ENCODE results near the gene PIK3R6.

PIK3R6 gene

DNA sequence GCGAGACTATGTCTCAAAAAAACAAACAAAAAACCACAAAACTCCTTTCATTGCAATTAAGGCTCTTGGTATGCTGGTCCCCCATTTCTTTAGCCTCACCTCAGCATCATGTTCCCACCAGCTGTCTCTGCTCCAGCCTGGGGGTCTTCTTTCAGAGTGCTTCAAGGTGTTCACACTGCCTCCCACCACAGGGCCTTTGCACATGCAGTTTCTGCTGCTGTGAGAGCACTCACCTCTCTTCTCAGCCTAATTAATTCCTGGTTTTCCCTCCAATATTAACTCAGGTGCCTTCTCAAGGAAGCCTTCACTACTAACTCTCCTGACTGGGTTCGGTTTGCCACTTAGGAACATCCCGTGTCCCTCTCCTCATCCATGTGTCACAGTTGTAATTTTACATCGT is 15.9 kb upstream of the PIK3R6 start:
- H3K4me3 ChIP-seq (replicated peaks; ENCODE audit: low read depth, low read length) = no peak overlapping the region
- H3K27me3 ChIP-seq (replicated peaks; ENCODE audit: control insufficient read depth, insufficient read depth, low read length) = no peaks in the 10 kb centered on the region
- TF ChIP-seq, protein P1, sequence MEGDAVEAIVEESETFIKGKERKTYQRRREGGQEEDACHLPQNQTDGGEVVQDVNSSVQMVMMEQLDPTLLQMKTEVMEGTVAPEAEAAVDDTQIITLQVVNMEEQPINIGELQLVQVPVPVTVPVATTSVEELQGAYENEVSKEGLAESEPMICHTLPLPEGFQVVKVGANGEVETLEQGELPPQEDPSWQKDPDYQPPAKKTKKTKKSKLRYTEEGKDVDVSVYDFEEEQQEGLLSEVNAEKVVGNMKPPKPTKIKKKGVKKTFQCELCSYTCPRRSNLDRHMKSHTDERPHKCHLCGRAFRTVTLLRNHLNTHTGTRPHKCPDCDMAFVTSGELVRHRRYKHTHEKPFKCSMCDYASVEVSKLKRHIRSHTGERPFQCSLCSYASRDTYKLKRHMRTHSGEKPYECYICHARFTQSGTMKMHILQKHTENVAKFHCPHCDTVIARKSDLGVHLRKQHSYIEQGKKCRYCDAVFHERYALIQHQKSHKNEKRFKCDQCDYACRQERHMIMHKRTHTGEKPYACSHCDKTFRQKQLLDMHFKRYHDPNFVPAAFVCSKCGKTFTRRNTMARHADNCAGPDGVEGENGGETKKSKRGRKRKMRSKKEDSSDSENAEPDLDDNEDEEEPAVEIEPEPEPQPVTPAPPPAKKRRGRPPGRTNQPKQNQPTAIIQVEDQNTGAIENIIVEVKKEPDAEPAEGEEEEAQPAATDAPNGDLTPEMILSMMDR (IDR thresholded peaks at IDR 0.05; ENCODE audit: insufficient read depth, low read length, poor library complexity, severe bottlenecking) = no peak
- H3K36me3 ChIP-seq (ENCODE audit: control insufficient read depth, insufficient read depth, low read length) = peaks cover 56% of the 10 kb centered on the region
- DNase-seq (ENCODE audit: extremely low read depth, insufficient read length) = no peak

GRCh38 chr17:8881606-8882005 is 14.1 kb upstream of the PIK3R6 start:
- Histone ChIP-seq H3K36me3 (ENCODE audit: control insufficient read depth, insufficient read depth, low read length) (peaks cover 44% of the 10 kb centered on the region), H3K4me3 (replicated peaks; ENCODE audit: low read depth, low read length) (no peak overlapping the region), H3K27me3 (replicated peaks; ENCODE audit: control insufficient read depth, insufficient read depth, low read length) (no peaks in the 10 kb centered on the region)
- TF ChIP-seq, protein P1 (IDR thresholded peaks at IDR 0.05; ENCODE audit: insufficient read depth, low read length, poor library complexity, severe bottlenecking) = no peak
- no peak for DNase-seq (ENCODE audit: extremely low read depth, insufficient read length)

- TF ChIP-seq, protein P1 (IDR thresholded peaks at IDR 0.05; ENCODE audit: insufficient read depth, low read length, poor library complexity, severe bottlenecking) = no peak
- H3K27me3 ChIP-seq (replicated peaks; ENCODE audit: control insufficient read depth, insufficient read depth, low read length) = no peaks in the 10 kb centered on the region
- peaks cover 37% of the 10 kb centered on the region for H3K36me3 ChIP-seq (ENCODE audit: control insufficient read depth, insufficient read depth, low read length)
Observed at GRCh38 chr17:8880466-8880865, 13.0 kb upstream of the PIK3R6 start.

GRCh38 chr17:8879410-8879809 is 11.9 kb upstream of the PIK3R6 start:
- DNase-seq (ENCODE audit: extremely low read depth, insufficient read length) = no peak
- Histone ChIP-seq H3K36me3 (ENCODE audit: control insufficient read depth, insufficient read depth, low read length) (peaks cover 34% of the 10 kb centered on the region), H3K4me3 (replicated peaks; ENCODE audit: low read depth, low read length) (no peak overlapping the region), H3K27me3 (replicated peaks; ENCODE audit: control insufficient read depth, insufficient read depth, low read length) (no peaks in the 10 kb centered on the region)
- TF ChIP-seq, protein P1 (IDR thresholded peaks at IDR 0.05; ENCODE audit: insufficient read depth, low read length, poor library complexity, severe bottlenecking) = no peak

More at GRCh38 chr17:8880466-8880865, 13.0 kb upstream of the PIK3R6 start:
- H3K4me3 ChIP-seq (replicated peaks; ENCODE audit: low read depth, low read length) = no peak overlapping the region
- no peak for DNase-seq (ENCODE audit: extremely low read depth, insufficient read length)

DNA sequence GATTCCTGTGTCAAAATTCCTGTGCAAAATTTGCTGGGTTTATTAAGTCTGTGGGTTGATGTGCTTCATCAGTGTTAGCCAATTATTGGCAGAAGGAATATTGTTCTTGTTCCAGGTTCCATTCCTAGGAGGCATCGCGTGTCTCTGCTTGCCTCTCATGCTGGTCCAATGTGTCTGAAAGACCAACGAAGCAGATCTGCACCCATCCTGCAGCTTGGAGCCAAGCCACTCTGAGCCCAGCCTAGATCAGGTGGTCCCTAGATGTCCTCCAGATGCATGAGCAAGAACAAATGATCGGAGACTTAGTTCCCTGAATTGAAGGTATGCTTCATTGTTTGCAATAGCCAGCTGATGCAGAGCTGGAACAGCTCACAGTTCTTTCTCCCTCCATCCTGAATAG is 10.5 kb upstream of the PIK3R6 start:
- Histone ChIP-seq H3K36me3 (ENCODE audit: control insufficient read depth, insufficient read depth, low read length) (peaks cover 25% of the 10 kb centered on the region), H3K27me3 (replicated peaks; ENCODE audit: control insufficient read depth, insufficient read depth, low read length) (no peaks in the 10 kb centered on the region), H3K4me3 (replicated peaks; ENCODE audit: low read depth, low read length) (no peak overlapping the region)
- no peak for DNase-seq (ENCODE audit: extremely low read depth, insufficient read length)
- TF ChIP-seq, protein P1 (IDR thresholded peaks at IDR 0.05; ENCODE audit: insufficient read depth, low read length, poor library complexity, severe bottlenecking) = no peak

- TF ChIP-seq, protein P1 (IDR thresholded peaks at IDR 0.05; ENCODE audit: insufficient read depth, low read length, poor library complexity, severe bottlenecking) = no peak
- DNase-seq (ENCODE audit: extremely low read depth, insufficient read length) = no peak
- Histone ChIP-seq H3K36me3 (ENCODE audit: control insufficient read depth, insufficient read depth, low read length) (peaks cover 14% of the 10 kb centered on the region), H3K27me3 (replicated peaks; ENCODE audit: control insufficient read depth, insufficient read depth, low read length) (no peaks in the 10 kb centered on the region), H3K4me3 (replicated peaks; ENCODE audit: low read depth, low read length) (no peak overlapping the region)
Observed at GRCh38 chr17:8875957-8876356, 8.5 kb upstream of the PIK3R6 start.
